Adrenal gland (tissue), 5 donors: ENCODE measurements around the gene TNKS1BP1.

Source experiments
- CTCF ChIP-seq, 6 experiments: fragments of 450-650 bp in 4 of 6; fragments of 200-600 bp in 2 of 6; sonication (generic) in 1 of 6; IDR thresholded peaks; 1 replicate in 5 of 6; 2 replicates in 1 of 6; pipeline versions ENCODE4 v1.5.1 to v1.8.0; 2016 to 2021; ENCODE audit warnings: antibody characterized with exemption in 6 of 6, mild to moderate bottlenecking in 2 of 6, moderate library complexity in 1 of 6
- POLR2A ChIP-seq, 2 donors: fragments of 450-650 bp; IDR thresholded peaks; one replicate each; pipeline ENCODE4 v1.6.1; 2017; ENCODE audit warnings: antibody characterized with exemption in 2 of 2, mild to moderate bottlenecking in 2 of 2, moderate library complexity in 1 of 2
- donor health status: DM: no; HTN: no; CAD: no.

DNA sequence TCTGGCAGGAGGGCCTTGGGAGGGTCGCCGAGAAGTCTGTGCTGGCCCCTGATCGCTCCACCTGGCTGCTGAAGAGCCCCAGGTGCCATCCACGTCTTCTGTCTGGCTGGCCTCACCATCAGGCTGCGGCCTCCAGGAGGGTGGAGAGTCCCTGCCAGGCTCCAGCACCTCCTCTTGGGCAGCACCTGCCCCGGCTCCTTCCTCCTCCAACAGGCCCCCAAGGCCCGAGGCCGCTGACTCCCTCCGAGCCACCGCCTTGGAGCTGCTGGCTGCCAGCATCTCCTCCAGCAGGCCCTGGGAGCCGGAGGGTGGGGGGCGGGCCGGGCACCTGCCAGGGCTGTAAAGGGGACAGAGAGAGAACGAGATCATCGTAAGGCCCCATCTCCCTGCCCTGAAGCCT lies 22.3 kb downstream of the TNKS1BP1 start:
- no peak for TF ChIP-seq POLR2A (IDR thresholded peaks at IDR 0.05)
- TF ChIP-seq CTCF (IDR thresholded peaks at IDR 0.05): no peak
